ENCODE data around the gene ABCA2.

- no peak for TF ChIP-seq SIN3A (IDR thresholded peaks at IDR 0.05; ENCODE audit: borderline replicate concordance, insufficient read depth, low read length)
- TF ChIP-seq REST (IDR thresholded peaks at IDR 0.05; ENCODE audit: insufficient read depth in 1 of 2, low read depth in 2 of 2, low read length in 2 of 2), result no peak
- no peak for TF ChIP-seq POLR2AphosphoS5 (IDR thresholded peaks at IDR 0.05; ENCODE audit: low read depth, low read length)
- TF ChIP-seq TAF1 (IDR thresholded peaks at IDR 0.05; ENCODE audit: borderline replicate concordance, insufficient read depth, low read length), result no peak
Measured at GRCh38 chr9:136964833-136965422, 63.1 kb downstream of the ABCA2 start.

Data from PFSK-1 (cell line).